HG03175 (cell line): ENCODE data around the gene TMCO4.
A peak's percentile ranks its signal among the peaks of the same experiment; 100 is the strongest.
"Not testable (repeated sequence)": the region's sequence is repeated elsewhere in the genome, so short reads cannot be mapped to it uniquely, and the experiment has no call there.

Experiments
- ATAC-seq: cut with Tn5 transposase; IDR thresholded peaks from one replicate; pipeline ENCODE4 v1.9.1; 2021; ENCODE audit warnings: mild to moderate bottlenecking, moderate library complexity; ENCODE audit not compliant: unreplicated experiment

TMCO4 gene

GRCh38 chr1:19799230-19800075 lies at the start of gene TMCO4:
TMCO4 (minus strand) TSS chr1:19799916; CDS start chr1:19780758, 19,158 bp downstream.
- ATAC-seq = peak; percentile 72

GRCh38 chr1:19849307-19849706 lies 49.6 kb upstream of the TMCO4 start:
- not testable (repeated sequence) for ATAC-seq

DNA sequence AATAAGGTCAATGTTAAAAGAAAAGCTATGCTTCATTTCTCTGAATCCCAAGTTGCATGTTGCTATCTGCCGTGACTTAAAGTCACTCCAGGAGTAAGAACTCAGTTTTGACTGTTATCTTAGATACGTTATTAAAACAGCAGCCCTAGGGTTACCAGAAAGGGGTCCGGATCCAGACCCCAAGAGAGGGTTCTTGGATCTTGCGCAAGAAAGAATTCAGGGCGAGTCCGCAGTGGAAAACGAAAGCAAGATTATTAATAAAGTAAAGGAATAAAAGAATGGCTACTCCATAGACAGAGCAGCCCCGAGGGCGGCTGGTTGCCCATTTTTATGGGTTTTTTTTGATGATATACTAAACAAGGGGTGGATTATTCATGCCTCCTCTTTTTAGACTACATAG lies 47.6 kb upstream of the TMCO4 start:
- ATAC-seq = not testable (repeated sequence)

GRCh38 chr1:19846338-19846737 lies 46.6 kb upstream of the TMCO4 start:
- no peak for ATAC-seq

DNA sequence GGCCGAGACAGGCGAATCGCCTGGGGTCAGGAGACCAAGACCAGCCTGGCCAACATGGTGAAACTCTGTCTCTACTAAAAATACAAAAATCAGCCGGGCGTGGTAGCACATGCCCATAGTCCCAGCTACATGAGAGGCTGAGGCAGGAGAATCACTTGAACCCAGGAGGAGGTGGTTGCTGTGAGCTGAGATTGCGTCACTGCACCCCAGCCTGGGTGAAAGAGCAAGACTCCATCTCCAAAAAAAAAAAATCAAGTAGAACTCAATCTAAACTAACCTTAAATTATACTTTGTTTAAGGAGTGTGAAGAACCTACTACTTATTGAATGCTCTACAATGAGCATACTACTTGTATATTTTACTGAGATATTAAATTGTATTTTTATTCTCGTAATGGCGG lies 45.8 kb upstream of the TMCO4 start:
- ATAC-seq = no peak

DNA sequence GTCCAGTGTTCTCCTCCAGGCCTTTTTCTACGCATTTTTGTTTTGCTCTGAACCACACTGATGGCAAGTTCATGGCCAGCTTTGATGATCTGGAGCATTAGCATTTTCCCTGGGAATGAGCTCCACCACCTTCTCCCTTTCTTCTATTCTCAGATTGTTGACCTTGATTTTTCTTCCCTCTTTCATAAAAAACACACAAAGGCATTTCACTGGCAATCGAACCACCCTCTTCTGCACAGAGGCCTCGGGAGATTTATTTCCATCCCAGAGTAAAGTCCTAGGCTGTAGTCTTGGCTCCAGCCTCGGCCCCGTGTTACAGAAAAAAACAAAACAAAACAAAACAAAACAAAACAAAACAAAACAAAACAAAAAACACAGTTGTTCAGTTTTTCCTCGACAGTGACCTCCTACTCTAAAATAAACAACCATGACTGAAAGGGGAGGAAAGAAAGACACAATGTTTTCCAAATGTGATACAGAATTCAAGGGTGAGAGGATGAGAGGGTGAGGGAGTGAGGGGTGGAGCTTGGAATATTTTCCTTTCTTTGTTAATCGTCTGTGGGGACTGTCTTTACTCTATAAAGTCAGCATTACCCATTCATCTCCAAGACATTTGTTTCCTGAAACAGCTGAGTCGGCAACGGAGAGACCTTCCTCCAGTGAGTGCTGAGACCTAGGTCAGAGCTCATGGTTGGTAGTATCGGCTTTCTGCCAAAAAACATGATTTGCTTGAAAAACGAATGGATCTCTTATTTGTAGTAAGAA lies 45.2 kb upstream of the TMCO4 start:
- no peak for ATAC-seq

- ATAC-seq = no peak
Observed at GRCh38 chr1:19840228-19840627, 40.5 kb upstream of the TMCO4 start.

DNA sequence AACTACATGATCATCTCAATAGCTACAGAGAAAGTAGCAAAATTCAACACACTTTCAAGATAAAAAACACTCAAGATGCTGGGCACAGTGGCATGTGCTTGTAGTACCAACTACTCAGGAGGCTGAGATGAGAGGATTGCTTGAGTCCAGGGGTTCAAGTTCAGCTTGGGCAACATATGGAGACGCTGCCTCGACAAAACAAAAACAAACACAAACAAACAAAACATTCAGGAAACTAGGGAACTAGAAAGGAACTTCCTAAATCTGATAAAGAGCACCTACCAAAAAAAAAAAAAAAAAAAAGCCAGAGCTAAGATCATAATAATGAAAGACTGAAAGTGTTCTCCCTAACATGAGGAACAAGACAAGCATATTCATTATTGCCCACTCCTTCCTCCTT lies 38.1 kb upstream of the TMCO4 start:
- ATAC-seq = no peak

- ATAC-seq = no peak
Observed at GRCh38 chr1:19835578-19835977, 35.9 kb upstream of the TMCO4 start.

GRCh38 chr1:19831441-19831840 lies 31.7 kb upstream of the TMCO4 start:
- ATAC-seq = no peak

- ATAC-seq = no peak
Observed at GRCh38 chr1:19828546-19828945, 28.8 kb upstream of the TMCO4 start.

DNA sequence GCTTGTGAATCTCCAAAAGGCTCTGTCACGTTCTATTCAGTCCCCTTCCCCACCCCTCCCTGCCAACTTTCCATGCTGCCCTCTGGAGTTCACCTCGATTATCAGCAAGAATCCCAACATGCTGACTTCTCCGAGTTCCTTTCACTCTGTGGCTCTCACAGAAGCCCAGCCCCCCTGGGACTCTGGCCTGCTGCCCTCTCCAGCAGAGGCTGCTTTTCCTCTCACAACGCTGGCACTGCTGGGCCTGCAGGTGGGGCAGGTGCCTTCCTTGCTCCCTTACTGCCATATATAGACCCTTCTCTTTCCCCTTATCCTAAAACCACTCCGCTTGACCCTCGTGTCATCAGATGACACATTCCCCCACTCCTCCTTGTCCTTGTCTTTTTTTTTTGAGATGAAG lies 25.6 kb upstream of the TMCO4 start:
- ATAC-seq = no peak

GRCh38 chr1:19824541-19824940 lies 24.8 kb upstream of the TMCO4 start:
- ATAC-seq = no peak

DNA sequence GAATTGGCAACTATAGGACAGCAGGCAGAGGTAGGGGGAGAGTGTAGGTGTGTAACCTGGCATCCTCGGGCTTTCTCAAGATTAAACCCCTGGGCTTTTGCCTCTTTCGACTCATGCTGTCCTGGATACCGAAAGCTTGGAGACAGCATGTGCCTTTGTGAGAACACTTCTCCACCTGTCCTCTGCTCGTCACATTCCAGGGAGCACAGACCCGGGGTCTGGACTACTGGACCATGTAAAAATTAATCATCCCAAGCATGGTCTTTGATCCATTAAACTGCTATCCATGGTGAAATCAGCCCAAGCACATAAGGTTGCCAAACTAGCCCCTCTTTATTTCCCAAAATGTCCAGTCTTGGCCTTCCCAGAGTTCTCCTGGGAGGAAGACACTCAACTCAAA lies 24.3 kb upstream of the TMCO4 start:
- no peak for ATAC-seq

DNA sequence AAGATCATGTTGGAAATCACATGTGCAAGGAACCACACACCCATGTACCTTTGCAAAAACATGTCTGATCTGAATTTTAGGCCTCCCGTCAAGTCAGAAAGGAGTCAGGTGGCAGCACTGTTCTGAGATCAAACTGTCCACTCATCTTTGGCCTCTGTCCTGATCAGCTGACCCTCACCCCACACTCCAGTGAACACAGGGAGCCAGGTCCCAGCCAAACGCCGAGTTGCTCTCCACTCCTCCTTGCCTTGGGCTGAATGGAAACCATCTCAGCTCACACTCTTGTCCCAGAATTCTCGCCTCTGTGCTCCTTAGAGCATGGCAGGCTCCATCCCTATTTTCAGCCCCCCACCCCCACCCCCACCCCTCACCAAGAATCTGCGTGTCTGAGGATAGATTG lies 20.0 kb upstream of the TMCO4 start:
- no peak for ATAC-seq

DNA sequence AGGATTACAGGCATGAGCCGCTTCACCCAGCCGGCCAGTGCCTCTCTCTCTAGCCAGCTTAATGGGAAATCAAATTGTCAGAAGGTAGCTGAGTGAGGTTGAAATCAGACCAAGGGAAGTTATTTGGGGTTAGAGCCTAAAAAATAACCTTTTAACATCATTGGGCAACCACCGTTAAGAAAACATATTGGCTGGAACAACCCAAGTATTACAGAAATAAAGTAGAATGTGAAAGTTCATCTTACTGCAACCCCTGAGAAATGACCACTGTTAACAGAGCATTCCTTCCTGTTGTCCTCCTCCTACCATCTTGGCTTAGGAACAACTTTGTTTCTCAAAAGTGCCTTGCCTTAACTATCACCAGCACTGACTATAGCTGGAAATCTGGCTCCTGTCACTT lies 18.6 kb upstream of the TMCO4 start:
- ATAC-seq = no peak

- no peak for ATAC-seq
Observed at GRCh38 chr1:19817160-19817559, 17.4 kb upstream of the TMCO4 start.

- ATAC-seq = not testable (repeated sequence)
Observed at GRCh38 chr1:19816737-19817086, 17.0 kb upstream of the TMCO4 start.

DNA sequence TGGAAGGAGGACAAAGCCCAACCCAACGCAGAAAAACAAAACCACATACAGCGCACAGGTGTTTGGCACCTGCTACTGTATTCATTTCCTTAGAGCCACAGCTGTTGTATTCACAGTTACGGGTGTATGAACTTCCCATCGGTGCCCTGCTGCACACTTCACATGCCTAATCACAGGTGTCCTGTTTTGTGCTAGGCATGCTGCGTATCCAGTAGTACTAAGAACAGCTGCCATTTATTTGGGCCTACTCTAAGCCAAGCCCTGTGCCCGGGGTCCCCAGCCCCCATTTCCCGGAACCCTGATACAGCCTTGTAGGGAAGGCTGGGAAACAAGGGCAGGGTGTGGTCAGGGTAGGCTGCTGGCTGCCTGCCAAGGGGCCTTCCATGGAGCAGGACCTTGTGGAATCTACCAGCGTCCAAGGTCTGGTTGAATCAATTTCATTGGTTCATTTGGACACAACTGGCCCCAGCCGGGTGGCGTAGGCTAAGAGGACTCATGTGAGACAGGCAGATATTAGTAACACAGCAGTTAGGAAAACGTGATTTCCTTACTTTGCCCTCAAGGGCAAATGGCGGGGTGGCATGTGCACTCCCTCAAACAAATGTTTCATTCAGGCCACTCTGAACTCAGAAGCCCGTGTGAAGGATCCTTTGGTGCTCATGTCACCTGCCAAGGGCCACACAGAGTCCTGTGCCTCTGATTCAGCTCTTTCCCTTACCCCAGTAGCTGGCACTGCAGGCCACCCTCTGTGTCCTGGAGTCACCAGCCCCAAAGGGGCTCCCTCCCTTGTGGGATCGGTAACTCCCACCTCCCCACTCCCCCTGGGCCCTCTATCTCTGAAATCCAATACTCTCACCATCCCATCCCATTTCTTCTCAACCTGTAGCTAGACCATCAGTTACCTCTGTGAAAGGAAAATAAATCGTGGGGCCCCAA lies 16.4 kb upstream of the TMCO4 start:
- no peak for ATAC-seq

DNA sequence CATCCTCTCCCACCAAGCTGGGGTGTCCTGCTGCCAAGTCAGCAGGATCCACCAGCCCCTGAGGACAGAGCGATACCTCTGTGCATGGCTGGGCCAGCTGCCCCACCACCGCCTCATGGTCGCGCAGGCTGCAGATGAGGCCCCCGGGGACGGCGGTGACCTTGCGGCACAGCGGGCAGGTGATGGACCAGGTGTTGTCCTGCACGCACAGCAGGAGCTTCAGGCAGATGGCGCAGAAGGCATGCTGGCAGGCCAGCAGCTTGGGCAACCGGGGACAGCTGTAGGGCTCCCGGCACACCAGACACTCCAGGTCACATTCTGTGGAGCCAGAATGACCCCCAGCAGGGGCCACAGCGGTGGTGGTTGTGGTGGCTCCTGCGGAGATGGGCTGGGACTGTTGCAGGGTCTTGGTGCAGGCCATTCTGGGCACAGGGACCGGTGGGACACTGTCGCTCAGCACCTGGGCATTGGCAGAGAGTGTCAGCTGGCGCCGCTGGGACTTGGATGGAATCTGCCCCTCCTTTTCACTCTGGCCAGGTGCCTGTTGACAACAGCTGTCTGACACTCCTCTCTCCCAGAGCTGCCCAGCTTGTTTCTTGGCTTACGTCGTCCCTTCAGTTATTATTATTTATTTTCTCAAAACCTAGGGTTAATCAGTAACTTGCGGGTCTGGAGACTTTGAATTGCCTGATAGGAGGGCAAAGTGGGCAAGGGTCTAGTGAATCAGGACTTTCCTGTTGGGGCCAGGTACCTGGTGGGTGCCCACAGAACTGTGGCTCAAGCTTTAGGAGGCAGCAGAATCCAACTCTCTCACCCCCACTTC lies 15.2 kb upstream of the TMCO4 start, which contains the start of gene RNF186:
RNF186 (minus strand) TSS at position 603 of the 823 bp plus-strand sequence; CDS start at position 421, 182 bp downstream.
- ATAC-seq = no peak
